Activated T-cell treated with anti-CD3 and anti-CD28 coated beads, Interleukin-2, amount 50 U/mL, for 24 hours (primary cell): ENCODE results near the gene NENF.
A peak's percentile ranks its signal among the peaks of the same experiment; 100 is the strongest.
"Not testable (repeated sequence)": the region's sequence is repeated elsewhere in the genome, so short reads cannot be mapped to it uniquely, and the experiment has no call there.

Source experiments
- DNase-seq: peaks from one replicate; pipeline ENCODE4 v3.0.0-alpha.2; 2020
- H3K27ac Mint-ChIP-seq: 2 replicates; pipeline ENCODE4 v1.8.0; 2020; ENCODE audit warnings: mild to moderate bottlenecking, mixed read lengths
- H3K27me3 Mint-ChIP-seq: 2 replicates; pipeline ENCODE4 v1.8.0; 2020; ENCODE audit warnings: mixed read lengths
- H3K36me3 Mint-ChIP-seq: 2 replicates; pipeline ENCODE4 v1.8.0; 2020; ENCODE audit warnings: low read depth, mixed read lengths
- H3K4me1 Mint-ChIP-seq: 2 replicates; pipeline ENCODE4 v1.8.0; 2020; ENCODE audit warnings: low read depth, mixed read lengths
- H3K4me3 Mint-ChIP-seq: 2 replicates; pipeline ENCODE4 v1.8.0; 2020; ENCODE audit warnings: mild to moderate bottlenecking, moderate library complexity, mixed read lengths
- H3K9me3 Mint-ChIP-seq: 2 replicates; pipeline ENCODE4 v1.8.0; 2020; ENCODE audit warnings: mixed read lengths

NENF gene

GRCh38 chr1:212477014-212477679 is 44.4 kb downstream of the NENF start:
- Mint-ChIP-seq H3K27me3 (peaks cover 19% of the 10 kb centered on the region), H3K4me3 (no peak overlapping the region), H3K36me3 (no peaks in the 10 kb centered on the region), H3K27ac (no peak overlapping the region), H3K4me1 (peaks cover 21% of the 10 kb centered on the region), H3K9me3 (no peaks in the 10 kb centered on the region)
- DNase-seq, result peak; percentile 81

GRCh38 chr1:212477680-212478466 is 45.2 kb downstream of the NENF start:
- no peaks in the 10 kb centered on the region for H3K9me3 Mint-ChIP-seq
- no peak overlapping the region for H3K4me3 Mint-ChIP-seq
- H3K27ac Mint-ChIP-seq, result no peak overlapping the region
- H3K27me3 Mint-ChIP-seq, result peaks cover 19% of the 10 kb centered on the region
- no peaks in the 10 kb centered on the region for H3K36me3 Mint-ChIP-seq
- DNase-seq, result no peak
- H3K4me1 Mint-ChIP-seq, result peaks cover 20% of the 10 kb centered on the region

GRCh38 chr1:212478467-212479025 is 45.8 kb downstream of the NENF start:
- peaks cover 19% of the 10 kb centered on the region for H3K27me3 Mint-ChIP-seq
- DNase-seq, result no peak
- no peak overlapping the region for H3K4me3 Mint-ChIP-seq
- H3K4me1 Mint-ChIP-seq, result peaks cover 16% of the 10 kb centered on the region
- H3K27ac Mint-ChIP-seq, result no peak overlapping the region
- H3K36me3 Mint-ChIP-seq, result no peaks in the 10 kb centered on the region
- no peaks in the 10 kb centered on the region for H3K9me3 Mint-ChIP-seq

- H3K4me3 Mint-ChIP-seq, result no peak overlapping the region
- peaks cover 16% of the 10 kb centered on the region for H3K4me1 Mint-ChIP-seq
- H3K9me3 Mint-ChIP-seq, result no peaks in the 10 kb centered on the region
- H3K27ac Mint-ChIP-seq, result no peak overlapping the region
- no peak for DNase-seq
- H3K27me3 Mint-ChIP-seq, result peaks cover 19% of the 10 kb centered on the region
- no peaks in the 10 kb centered on the region for H3K36me3 Mint-ChIP-seq
Observed at GRCh38 chr1:212479188-212479587, 46.5 kb downstream of the NENF start.

- H3K4me1 Mint-ChIP-seq, result peaks cover 16% of the 10 kb centered on the region
- peaks cover 16% of the 10 kb centered on the region for H3K27me3 Mint-ChIP-seq
- H3K27ac Mint-ChIP-seq, H3K4me3 Mint-ChIP-seq, H3K9me3 Mint-ChIP-seq, DNase-seq, H3K36me3 Mint-ChIP-seq: not testable (repeated sequence)
Observed at GRCh38 chr1:212480711-212481437, 48.2 kb downstream of the NENF start.

GRCh38 chr1:212481438-212481767 is 48.7 kb downstream of the NENF start:
- no peak for DNase-seq
- H3K4me3 Mint-ChIP-seq, result no peak overlapping the region
- no peaks in the 10 kb centered on the region for H3K36me3 Mint-ChIP-seq
- H3K9me3 Mint-ChIP-seq, result no peaks in the 10 kb centered on the region
- no peak overlapping the region for H3K27ac Mint-ChIP-seq
- H3K27me3 Mint-ChIP-seq, result peaks cover 13% of the 10 kb centered on the region
- H3K4me1 Mint-ChIP-seq, result peaks cover 16% of the 10 kb centered on the region

GRCh38 chr1:212482006-212482636 is 49.4 kb downstream of the NENF start:
- Mint-ChIP-seq H3K36me3 (no peaks in the 10 kb centered on the region), H3K4me3 (no peak overlapping the region), H3K4me1 (peaks cover 14% of the 10 kb centered on the region), H3K27me3 (peaks cover 6% of the 10 kb centered on the region), H3K27ac (no peak overlapping the region), H3K9me3 (no peaks in the 10 kb centered on the region)
- DNase-seq, result no peak

- Mint-ChIP-seq H3K9me3 (no peaks in the 10 kb centered on the region), H3K27me3 (peaks cover 6% of the 10 kb centered on the region), H3K36me3 (no peaks in the 10 kb centered on the region), H3K4me1 (peaks cover 7% of the 10 kb centered on the region), H3K4me3 (no peak overlapping the region), H3K27ac (no peak overlapping the region)
- no peak for DNase-seq
Observed at GRCh38 chr1:212482637-212483441, 50.1 kb downstream of the NENF start.

- Mint-ChIP-seq H3K4me3 (no peak overlapping the region), H3K4me1 (peaks cover 7% of the 10 kb centered on the region), H3K27me3 (no peaks in the 10 kb centered on the region), H3K36me3 (no peaks in the 10 kb centered on the region), H3K9me3 (no peaks in the 10 kb centered on the region), H3K27ac (no peak overlapping the region)
- DNase-seq, result no peak
Observed at GRCh38 chr1:212484701-212485570, 52.2 kb downstream of the NENF start.

- Mint-ChIP-seq H3K4me1 (peaks cover 7% of the 10 kb centered on the region), H3K9me3 (no peaks in the 10 kb centered on the region), H3K4me3 (no peak overlapping the region), H3K36me3 (no peaks in the 10 kb centered on the region), H3K27ac (no peak overlapping the region), H3K27me3 (no peaks in the 10 kb centered on the region)
- DNase-seq, result no peak
Observed at GRCh38 chr1:212485571-212485912, 52.8 kb downstream of the NENF start.

- Mint-ChIP-seq H3K4me3 (no peak overlapping the region), H3K27me3 (no peaks in the 10 kb centered on the region), H3K9me3 (no peaks in the 10 kb centered on the region), H3K27ac (no peak overlapping the region), H3K36me3 (no peaks in the 10 kb centered on the region), H3K4me1 (peaks cover 5% of the 10 kb centered on the region)
- DNase-seq, result no peak
Observed at GRCh38 chr1:212485913-212486618, 53.3 kb downstream of the NENF start.

- no peak overlapping the region for H3K4me3 Mint-ChIP-seq
- H3K36me3 Mint-ChIP-seq, result no peaks in the 10 kb centered on the region
- no peaks in the 10 kb centered on the region for H3K27me3 Mint-ChIP-seq
- peaks cover 5% of the 10 kb centered on the region for H3K4me1 Mint-ChIP-seq
- H3K9me3 Mint-ChIP-seq, result no peaks in the 10 kb centered on the region
- H3K27ac Mint-ChIP-seq, result no peak overlapping the region
- no peak for DNase-seq
Observed at GRCh38 chr1:212486619-212486975, 53.9 kb downstream of the NENF start.

GRCh38 chr1:212487286-212487685 is 54.6 kb downstream of the NENF start:
- DNase-seq, result no peak
- no peaks in the 10 kb centered on the region for H3K9me3 Mint-ChIP-seq
- H3K4me1 Mint-ChIP-seq, result peaks cover 5% of the 10 kb centered on the region
- H3K36me3 Mint-ChIP-seq, result no peaks in the 10 kb centered on the region
- no peak overlapping the region for H3K27ac Mint-ChIP-seq
- no peak overlapping the region for H3K4me3 Mint-ChIP-seq
- H3K27me3 Mint-ChIP-seq, result no peaks in the 10 kb centered on the region
